Liver (tissue), 9 donors: Measurements from ENCODE around the gene ANKRD33B. TPM values are rescaled to one million over a fixed set of nuclear protein-coding genes. Genes with fewer than 3 reads are reported as not detected.

ENCODE experiments used
- DNase-seq: peaks from one replicate; pipeline ENCODE4 v3.0.0-alpha.2; 2017; ENCODE audit warnings: low spot score
- H3K27ac ChIP-seq, 2 donors: one replicate each; pipeline ENCODE4 v1.7.0; 2013; ENCODE audit warnings: inconsistent platforms in 2 of 2, low read length in 2 of 2, control low read depth in 1 of 2, low read depth in 1 of 2, mild to moderate bottlenecking in 1 of 2
- H3K27me3 ChIP-seq, 4 donors: one replicate each; pipeline versions ENCODE4 v1.6.1 to v1.7.0; 2013; ENCODE audit warnings: low read length in 3 of 4, inconsistent platforms in 1 of 4, mild to moderate bottlenecking in 1 of 4, moderate library complexity in 1 of 4; ENCODE audit not compliant: control insufficient read depth in 4 of 4, insufficient read depth in 4 of 4
- H3K36me3 ChIP-seq, 4 donors: one replicate each; pipeline versions ENCODE4 v1.6.1 to v1.7.0; 2013; ENCODE audit warnings: low read length in 3 of 4, mild to moderate bottlenecking in 3 of 4, low read depth in 1 of 4, moderate library complexity in 1 of 4; ENCODE audit not compliant: control insufficient read depth in 4 of 4, insufficient read depth in 3 of 4
- H3K4me1 ChIP-seq, 4 donors: one replicate each; pipeline versions ENCODE4 v1.6.1 to v1.7.0; 2013; ENCODE audit warnings: low read length in 3 of 4, mild to moderate bottlenecking in 3 of 4, moderate library complexity in 1 of 4; ENCODE audit not compliant: control insufficient read depth in 4 of 4, insufficient read depth in 4 of 4
- H3K4me3 ChIP-seq, 3 donors: one replicate each; pipeline versions ENCODE4 v1.6.1 to v1.7.0; 2013; ENCODE audit warnings: low read length in 3 of 3, control low read depth in 1 of 3, low read depth in 1 of 3, mild to moderate bottlenecking in 1 of 3
- H3K9ac ChIP-seq, 2 donors: one replicate each; pipeline ENCODE4 v1.7.0; 2013; ENCODE audit warnings: low read length in 2 of 2, mild to moderate bottlenecking in 2 of 2, moderate library complexity in 2 of 2, control low read depth in 1 of 2, low read depth in 1 of 2
- H3K9me3 ChIP-seq, 4 donors: one replicate each; pipeline versions ENCODE4 v1.6.1 to v1.7.0; 2013; ENCODE audit warnings: low read length in 3 of 4; ENCODE audit not compliant: control insufficient read depth in 4 of 4
- ATF3 ChIP-seq: IDR thresholded peaks from 2 replicates; pipeline ENCODE4 v1.6.1; 2016; ENCODE audit warnings: antibody characterized with exemption
- CTCF ChIP-seq: fragments of 150-350 bp; IDR thresholded peaks from 2 replicates; pipeline ENCODE4 v1.5.1; 2017; ENCODE audit warnings: improper control_type of control experiment, low read depth, low read length; ENCODE audit not compliant: missing input control
- EGR1 ChIP-seq, 2 donors: IDR thresholded peaks; 2 replicates each; pipeline ENCODE4 v1.6.1; 2016 to 2018; ENCODE audit warnings: antibody characterized with exemption in 2 of 2, low read depth in 2 of 2
- FOXA1 ChIP-seq: IDR thresholded peaks from 2 replicates; pipeline ENCODE4 v1.6.1; 2016; ENCODE audit warnings: antibody characterized with exemption
- FOXA2 ChIP-seq: IDR thresholded peaks from 2 replicates; pipeline ENCODE4 v1.6.1; 2016; ENCODE audit warnings: antibody characterized with exemption
- GABPA ChIP-seq, 2 donors: IDR thresholded peaks in 1 of 2; conservative IDR thresholded peaks in 1 of 2; 2 replicates each; pipeline ENCODE4 v1.6.1; 2016; ENCODE audit warnings: antibody characterized with exemption in 2 of 2, mild to moderate bottlenecking in 1 of 2, moderate library complexity in 1 of 2
- HNF4A ChIP-seq, 2 donors: conservative IDR thresholded peaks; 2 replicates each; pipeline ENCODE4 v1.6.1; 2016; ENCODE audit warnings: antibody characterized with exemption in 2 of 2, mild to moderate bottlenecking in 2 of 2
- HNF4G ChIP-seq: IDR thresholded peaks from 2 replicates; pipeline ENCODE4 v1.6.1; 2016; ENCODE audit warnings: antibody characterized with exemption
- JUND ChIP-seq, 2 donors: IDR thresholded peaks; 2 replicates each; pipeline ENCODE4 v1.6.1; 2016; ENCODE audit warnings: antibody characterized with exemption in 2 of 2
- NR2F2 ChIP-seq: IDR thresholded peaks from 2 replicates; pipeline ENCODE4 v1.6.1; 2016; ENCODE audit warnings: antibody characterized with exemption
- RAD21 ChIP-seq, 2 donors: IDR thresholded peaks; 2 replicates each; pipeline ENCODE4 v1.6.1; 2016; ENCODE audit warnings: antibody characterized with exemption in 2 of 2, mild to moderate bottlenecking in 2 of 2
- REST ChIP-seq: IDR thresholded peaks from 2 replicates; pipeline ENCODE4 v1.6.1; 2016; ENCODE audit warnings: antibody characterized with exemption, mild to moderate bottlenecking
- RXRA ChIP-seq, 2 donors: IDR thresholded peaks; 2 replicates each; pipeline ENCODE4 v1.6.1; 2017 to 2018; ENCODE audit warnings: antibody characterized with exemption in 2 of 2, mild to moderate bottlenecking in 1 of 2
- SP1 ChIP-seq: IDR thresholded peaks from 2 replicates; pipeline ENCODE4 v1.6.1; 2018; ENCODE audit warnings: antibody characterized with exemption, mild to moderate bottlenecking
- TAF1 ChIP-seq: conservative IDR thresholded peaks from 2 replicates; pipeline ENCODE4 v1.6.1; 2016; ENCODE audit warnings: antibody characterized with exemption, mild to moderate bottlenecking
- YY1 ChIP-seq: IDR thresholded peaks from 2 replicates; pipeline ENCODE4 v1.6.1; 2016; ENCODE audit warnings: antibody characterized with exemption, mild to moderate bottlenecking
- WGBS: extraction: QIAGEN DNeasy Blood & Tissue Kit; methylation state at CpG from one replicate; pipeline ENCODE4 v1.1.7; 2013; 5-methylcytosine and 5-hydroxymethylcytosine counted together
- polyA plus RNA-seq, 2 donors: library from polyadenylated mRNA; stranded (reverse) in 1 of 2; unstranded in 1 of 2; fragments of 200-250 nt in 1 of 2; fragments of >200 nt in 1 of 2; fragmentation: Nextera tagmentation in 1 of 2; extraction: Ambion mirVana in 1 of 2; gene quantifications; one replicate each; pipeline versions ENCODE4 v1.2.1 to v1.2.3, GENCODE V29; 2013 to 2015
- total RNA-seq, 2 donors: library from RNA; depleted of rRNA; stranded (reverse); fragments of >200 nt; gene quantifications; one replicate each; pipeline ENCODE4 v1.2.3, GENCODE V29; 2014
- TF ChIP-seq, protein P1 (sequence below): IDR thresholded peaks from 2 replicates; pipeline ENCODE4 v1.6.1; 2016; ENCODE audit warnings: antibody characterized with exemption
- TF ChIP-seq, protein P2 (sequence below): IDR thresholded peaks from 2 replicates; pipeline ENCODE4 v1.6.1; 2016; ENCODE audit warnings: antibody characterized with exemption
- donor health status: healthy.
- donor health status: healthy.
- donor health status: healthy.
- donor health status: healthy.
- donor health status: healthy.

Gene ANKRD33B
- total and polyA plus RNA-seq, 4 donors = 0.09 to 1.9 (median 0.25) TPM; not detected in 1

- no peak overlapping the region for H3K27ac ChIP-seq
- H3K4me3 ChIP-seq = no peak overlapping the region
- H3K4me1 ChIP-seq = no peaks in the 10 kb centered on the region
- H3K36me3 ChIP-seq = no peaks in the 10 kb centered on the region
- no peak for DNase-seq
- H3K9ac ChIP-seq = no peak overlapping the region
- WGBS = 87% methylated on average over 21 of the region's 48 CpGs
- H3K27me3 ChIP-seq = no peaks in the 10 kb centered on the region
- TF ChIP-seq YY1 (no peak), FOXA2 (no peak), TAF1 (no peak), ATF3 (no peak), RXRA (IDR thresholded peaks at IDR 0.05) (no peak), HNF4A (conservative IDR thresholded peaks at IDR 0.05) (no peak), HNF4G (no peak), EGR1 (IDR thresholded peaks at IDR 0.05; ENCODE audit: low read depth in 2 of 2) (no peak), SP1 (no peak), RAD21 (IDR thresholded peaks at IDR 0.05) (no peak), JUND (IDR thresholded peaks at IDR 0.05) (no peak), REST (no peak), FOXA1 (no peak), GABPA (IDR thresholded peaks at IDR 0.05 in 1 of 2, conservative IDR thresholded peaks at IDR 0.05 in 1 of 2) (no peak), NR2F2 (no peak), CTCF (no peak)
- TF ChIP-seq, protein P1, sequence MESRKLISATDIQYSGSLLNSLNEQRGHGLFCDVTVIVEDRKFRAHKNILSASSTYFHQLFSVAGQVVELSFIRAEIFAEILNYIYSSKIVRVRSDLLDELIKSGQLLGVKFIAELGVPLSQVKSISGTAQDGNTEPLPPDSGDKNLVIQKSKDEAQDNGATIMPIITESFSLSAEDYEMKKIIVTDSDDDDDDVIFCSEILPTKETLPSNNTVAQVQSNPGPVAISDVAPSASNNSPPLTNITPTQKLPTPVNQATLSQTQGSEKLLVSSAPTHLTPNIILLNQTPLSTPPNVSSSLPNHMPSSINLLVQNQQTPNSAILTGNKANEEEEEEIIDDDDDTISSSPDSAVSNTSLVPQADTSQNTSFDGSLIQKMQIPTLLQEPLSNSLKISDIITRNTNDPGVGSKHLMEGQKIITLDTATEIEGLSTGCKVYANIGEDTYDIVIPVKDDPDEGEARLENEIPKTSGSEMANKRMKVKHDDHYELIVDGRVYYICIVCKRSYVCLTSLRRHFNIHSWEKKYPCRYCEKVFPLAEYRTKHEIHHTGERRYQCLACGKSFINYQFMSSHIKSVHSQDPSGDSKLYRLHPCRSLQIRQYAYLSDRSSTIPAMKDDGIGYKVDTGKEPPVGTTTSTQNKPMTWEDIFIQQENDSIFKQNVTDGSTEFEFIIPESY = no peak
- TF ChIP-seq, protein P2, sequence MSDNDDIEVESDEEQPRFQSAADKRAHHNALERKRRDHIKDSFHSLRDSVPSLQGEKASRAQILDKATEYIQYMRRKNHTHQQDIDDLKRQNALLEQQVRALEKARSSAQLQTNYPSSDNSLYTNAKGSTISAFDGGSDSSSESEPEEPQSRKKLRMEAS = no peak
- peaks cover 0 to 3% (median 0%) of the 10 kb centered on the region in 4 donors for H3K9me3 ChIP-seq
Observed at GRCh38 chr5:10639846-10640368, 76.0 kb downstream of the ANKRD33B start.
